Measurements from ENCODE around the gene IMMP1L. TPM values are rescaled to one million over a fixed set of nuclear protein-coding genes. Genes with fewer than 3 reads are reported as not detected.

Gene IMMP1L
- total and polyA plus RNA-seq, 10 of the 15 experiments (the other 5 are each of a cell fraction or from before 2014, with no cell fraction given), result 29.4 to 145 (median 85.8) TPM

- ChIA-PET RAD21 (ENCODE audit: unreplicated experiment) (no interaction called here), POLR2A (no interaction called here), SMC1A (ENCODE audit: uncharacterized antibody, unreplicated experiment) (no interaction called here), CTCF (interaction anchor here (1.5 kb wide), 1 partner anchor 539 kb away, joined by 3 read pairs; no protein-coding TSS in a partner anchor)
- 42% methylated on average over 3 of the region's 3 CpGs for WGBS (ENCODE audit: insufficient coverage, insufficient replicate concordance, low lambda C conversion rate, missing lambda C conversion rate)
- H3K27ac ChIP-seq (ENCODE audit: control insufficient read depth, insufficient read depth), result no peak overlapping the region
- no peak overlapping the region for H3K4me3 ChIP-seq
- no peaks in the 10 kb centered on the region for H4K20me1 ChIP-seq (ENCODE audit: control insufficient read depth, insufficient read depth)
- H3K4me2 ChIP-seq (ENCODE audit: control insufficient read depth, insufficient read depth), result no peak overlapping the region
- no TSS peak for BruUV-seq (replicated peaks)
- DNase-seq (ENCODE audit: low read depth, low spot score), result no peak
- H3K9ac ChIP-seq (ENCODE audit: control insufficient read depth, insufficient read depth, low read length), result no peak overlapping the region
- ATAC-seq, result no peak
- FAIRE-seq, result no peak
- H3K4me1 ChIP-seq (ENCODE audit: control insufficient read depth, insufficient read depth, low read length), result no peaks in the 10 kb centered on the region
- no peaks in the 10 kb centered on the region; a peak in 2 of 4 replicates for H3K36me3 ChIP-seq (ENCODE audit: control insufficient read depth in 2 of 2, insufficient read depth in 2 of 2, low read length in 1 of 2)
- no peaks in the 10 kb centered on the region for H3K79me2 ChIP-seq (ENCODE audit: control insufficient read depth, insufficient read depth, low read length)
- intact Hi-C loops (cut with micrococcal nuclease; ENCODE audit: unreplicated experiment) (no loop called here), in situ Hi-C loops (cut with MboI) (no loop called here)
- H3K9me3 ChIP-seq (replicated peaks; ENCODE audit: control insufficient read depth, insufficient read depth, low read length), result no peaks in the 10 kb centered on the region
- H3K27me3 ChIP-seq (replicated peaks in 1 of 2; ENCODE audit: control insufficient read depth in 2 of 2, insufficient read depth in 2 of 2, low read length in 1 of 2), result no peaks in the 10 kb centered on the region
- no peak overlapping the region for H2AFZ ChIP-seq (ENCODE audit: control insufficient read depth, low read depth, low read length)
- no peak for TF ChIP-seq ZNF622 (IDR thresholded peaks at IDR 0.05)
- TF ChIP-seq EP300 (IDR thresholded peaks at IDR 0.05; ENCODE audit: borderline replicate concordance in 1 of 2, control insufficient read depth in 1 of 2, low read depth in 2 of 2, low read length in 2 of 2), result no peak
- no peak for TF ChIP-seq MEF2A (IDR thresholded peaks at IDR 0.05; ENCODE audit: insufficient read depth, low read depth, low read length)
- TF ChIP-seq, protein P1, sequence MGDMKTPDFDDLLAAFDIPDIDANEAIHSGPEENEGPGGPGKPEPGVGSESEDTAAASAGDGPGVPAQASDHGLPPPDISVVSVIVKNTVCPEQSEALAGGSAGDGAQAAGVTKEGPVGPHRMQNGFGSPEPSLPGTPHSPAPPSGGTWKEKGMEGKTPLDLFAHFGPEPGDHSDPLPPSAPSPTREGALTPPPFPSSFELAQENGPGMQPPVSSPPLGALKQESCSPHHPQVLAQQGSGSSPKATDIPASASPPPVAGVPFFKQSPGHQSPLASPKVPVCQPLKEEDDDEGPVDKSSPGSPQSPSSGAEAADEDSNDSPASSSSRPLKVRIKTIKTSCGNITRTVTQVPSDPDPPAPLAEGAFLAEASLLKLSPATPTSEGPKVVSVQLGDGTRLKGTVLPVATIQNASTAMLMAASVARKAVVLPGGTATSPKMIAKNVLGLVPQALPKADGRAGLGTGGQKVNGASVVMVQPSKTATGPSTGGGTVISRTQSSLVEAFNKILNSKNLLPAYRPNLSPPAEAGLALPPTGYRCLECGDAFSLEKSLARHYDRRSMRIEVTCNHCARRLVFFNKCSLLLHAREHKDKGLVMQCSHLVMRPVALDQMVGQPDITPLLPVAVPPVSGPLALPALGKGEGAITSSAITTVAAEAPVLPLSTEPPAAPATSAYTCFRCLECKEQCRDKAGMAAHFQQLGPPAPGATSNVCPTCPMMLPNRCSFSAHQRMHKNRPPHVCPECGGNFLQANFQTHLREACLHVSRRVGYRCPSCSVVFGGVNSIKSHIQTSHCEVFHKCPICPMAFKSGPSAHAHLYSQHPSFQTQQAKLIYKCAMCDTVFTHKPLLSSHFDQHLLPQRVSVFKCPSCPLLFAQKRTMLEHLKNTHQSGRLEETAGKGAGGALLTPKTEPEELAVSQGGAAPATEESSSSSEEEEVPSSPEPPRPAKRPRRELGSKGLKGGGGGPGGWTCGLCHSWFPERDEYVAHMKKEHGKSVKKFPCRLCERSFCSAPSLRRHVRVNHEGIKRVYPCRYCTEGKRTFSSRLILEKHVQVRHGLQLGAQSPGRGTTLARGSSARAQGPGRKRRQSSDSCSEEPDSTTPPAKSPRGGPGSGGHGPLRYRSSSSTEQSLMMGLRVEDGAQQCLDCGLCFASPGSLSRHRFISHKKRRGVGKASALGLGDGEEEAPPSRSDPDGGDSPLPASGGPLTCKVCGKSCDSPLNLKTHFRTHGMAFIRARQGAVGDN (IDR thresholded peaks at IDR 0.05), result no peak
- no peak for TF ChIP-seq NFXL1 (IDR thresholded peaks at IDR 0.05; ENCODE audit: borderline replicate concordance)
- TF ChIP-seq RBBP5 (conservative IDR thresholded peaks at IDR 0.05), result no peak
- TF ChIP-seq RELB (IDR thresholded peaks at IDR 0.05; ENCODE audit: low read depth), result no peak
- TF ChIP-seq WRNIP1 (IDR thresholded peaks at IDR 0.05; ENCODE audit: borderline replicate concordance, low read depth, low read length), result no peak
- no peak for TF ChIP-seq HDAC6 (IDR thresholded peaks at IDR 0.05; ENCODE audit: unreplicated experiment)
- no peak for TF ChIP-seq KLF5 (IDR thresholded peaks at IDR 0.05; ENCODE audit: partially characterized antibody)
- TF ChIP-seq ZBTB4 (CRISPR knock-in tag; IDR thresholded peaks at IDR 0.05), result no peak
These were observed 90.3 kb downstream of the IMMP1L start for GRCh38 chr11:31419138-31419537.

All from GM12878 (cell line).